Endothelial cell of umbilical vein (primary cell): Measurements from ENCODE around the gene FLRT1. TPM values are rescaled to one million over a fixed set of nuclear protein-coding genes. Genes with fewer than 3 reads are reported as not detected.

Source experiments
- BruUV-seq: library from RNA; stranded (reverse); fragments of 400-500 nt; replicated peaks from 2 replicates; lab custom pipeline; 2021; lab: Mats Ljungman, UMichigan
- CTCF ChIA-PET: fragments of 300-600, 350-600 bp; sonication (Branson Sonifier 250); formaldehyde crosslinking; loops from one replicate; lab custom pipeline; 2021; ENCODE audit warnings: antibody characterized with exemption, inconsistent platforms; lab: Charles Lee
- POLR2A ChIA-PET: fragments of 300-600, 350-600 bp; sonication (Branson Sonifier 250); formaldehyde crosslinking; loops from one replicate; lab custom pipeline; 2021; ENCODE audit warnings: antibody characterized with exemption, inconsistent platforms; lab: Charles Lee
- DNase-seq: peaks from one replicate; pipeline ENCODE4 v3.0.0-alpha.2; 2011; ENCODE audit warnings: low read depth, low spot score
- FAIRE-seq: peaks from 2 replicates; lab custom pipeline; 2011; peaks lifted over from hg19 to GRCh38; lab: Jason Lieb, UNC
- H2AFZ ChIP-seq: 2 replicates; pipeline ENCODE4 v1.6.0; 2012; ENCODE audit warnings: low read depth, low read length, control low read depth, inconsistent platforms
- H3K27ac ChIP-seq: 2 replicates; pipeline ENCODE4 v1.5.1; 2011; ENCODE audit warnings: low read depth, mild to moderate bottlenecking, control low read depth, low read length, moderate library complexity; ENCODE audit not compliant: insufficient read depth
- H3K27me3 ChIP-seq, 2 experiments: 2 replicates each; pipeline versions ENCODE4 v1.6.0 to v1.6.1; 2011; ENCODE audit warnings: low read length in 2 of 2, mixed read lengths in 1 of 2; ENCODE audit not compliant: control insufficient read depth in 2 of 2, insufficient read depth in 2 of 2
- H3K36me3 ChIP-seq, 2 experiments: 2 replicates in 1 of 2; 3 replicates in 1 of 2; pipeline ENCODE4 v1.5.1; 2011; ENCODE audit warnings: low read length in 2 of 2, mild to moderate bottlenecking in 1 of 2, moderate library complexity in 1 of 2; ENCODE audit not compliant: control insufficient read depth in 2 of 2, insufficient read depth in 2 of 2; ENCODE audit errors: extremely low read depth in 1 of 2
- H3K4me1 ChIP-seq: 3 replicates; pipeline ENCODE4 v1.5.1; 2011; ENCODE audit warnings: mild to moderate bottlenecking, low read length; ENCODE audit not compliant: control insufficient read depth, insufficient read depth; ENCODE audit errors: extremely low read depth
- H3K4me2 ChIP-seq: 2 replicates; pipeline ENCODE4 v1.6.1; 2011; ENCODE audit warnings: low read length, control low read depth, mixed read lengths; ENCODE audit not compliant: insufficient read depth
- H3K4me3 ChIP-seq, 3 experiments: fragments of 200-600 bp in 1 of 3; sonication (generic), shearing (Covaris generic) in 1 of 3; replicated peaks in 1 of 3; 2 replicates each; pipeline ENCODE4 v1.5.1; 2011 to 2016; ENCODE audit warnings: control low read depth in 3 of 3, low read length in 3 of 3, mild to moderate bottlenecking in 2 of 3, inconsistent platforms in 1 of 3, low read depth in 1 of 3, moderate library complexity in 1 of 3; ENCODE audit not compliant: insufficient read depth in 1 of 3
- H3K79me2 ChIP-seq: 2 replicates; pipeline ENCODE4 v1.6.0; 2012; ENCODE audit warnings: low read length, inconsistent platforms; ENCODE audit not compliant: control insufficient read depth, insufficient read depth
- H3K9ac ChIP-seq: replicated peaks from 2 replicates; pipeline ENCODE3; 2011; ENCODE audit warnings: low read length, control low read depth; ENCODE audit not compliant: insufficient read depth; ENCODE audit errors: extremely low read depth
- H3K9me1 ChIP-seq: replicated peaks from 3 replicates; pipeline ENCODE4 v1.6.0; 2011; ENCODE audit warnings: mild to moderate bottlenecking, low read length; ENCODE audit not compliant: control insufficient read depth, insufficient read depth; ENCODE audit errors: extremely low read depth
- H3K9me3 ChIP-seq: replicated peaks from 2 replicates; pipeline ENCODE4 v1.5.1; 2012; ENCODE audit warnings: low read length, inconsistent platforms; ENCODE audit not compliant: control insufficient read depth, insufficient read depth
- H4K20me1 ChIP-seq: replicated peaks from 2 replicates; pipeline ENCODE3; 2011; ENCODE audit warnings: mild to moderate bottlenecking, low read length; ENCODE audit not compliant: control insufficient read depth, insufficient read depth; ENCODE audit errors: extremely low read depth
- EZH2 ChIP-seq: IDR thresholded peaks from 2 replicates; pipeline ENCODE4 v1.6.1; 2012; ENCODE audit warnings: borderline replicate concordance, low read depth, mild to moderate bottlenecking, moderate library complexity, low read length, inconsistent platforms; ENCODE audit not compliant: severe bottlenecking
- dilution Hi-C: fragments of 300-500 bp; cut with MboI; formaldehyde crosslinking; loops from one replicate; pipeline ENCODE4 v1.15.0; 2019; ENCODE audit warnings: low sequenced_read_pairs; ENCODE audit not compliant: extremely low pct_ligation_motif_present
- intact Hi-C: fragments of 100-400 bp; cut with micrococcal nuclease; formaldehyde crosslinking; loops from one replicate; pipeline ENCODE4 v1.10.0; 2022
- polyA plus RNA-seq, 4 experiments: library from polyadenylated mRNA; depleted of rRNA in 3 of 4; stranded (reverse) in 3 of 4; unstranded in 1 of 4; fragments of >200 nt; gene quantifications; 2 replicates each; pipeline versions ENCODE4 v1.2.1 to v1.2.3, GENCODE V29; 2011 to 2012; ENCODE audit warnings: missing spikeins in 1 of 4
- total RNA-seq: library from RNA; stranded (reverse); gene quantifications from 2 replicates; pipeline ENCODE4 v1.2.3, GENCODE V29; 2021
- TF ChIP-seq, protein P1 (sequence below), 2 donors: IDR thresholded peaks; 1 replicate in 1 of 2; 2 replicates in 1 of 2; pipeline ENCODE4 v1.5.1; 2011; ENCODE audit warnings: low read length in 2 of 2, mild to moderate bottlenecking in 2 of 2, moderate library complexity in 2 of 2, control low read depth in 1 of 2, inconsistent platforms in 1 of 2, low read depth in 1 of 2; ENCODE audit not compliant: insufficient read depth in 1 of 2; ENCODE audit errors: extremely low read depth in 1 of 2

Gene FLRT1
- total and polyA plus RNA-seq, 2 donors (not counting 3 experiments of a cell fraction or from before 2014, with no cell fraction given): not detected

GRCh38 chr11:64035081-64035524 lies 628 bp upstream of the FLRT1 start:
- DNase-seq (no peak), FAIRE-seq (no peak)
- no TSS peak for BruUV-seq
- H2AFZ ChIP-seq: no peak overlapping the region
- ChIA-PET POLR2A (no interaction called here), CTCF (interaction anchor here (2.1 to 5.0 kb wide), 2 partner anchors 34 to 118 kb away, joined by 4 to 23 read pairs; no protein-coding TSS in a partner anchor)
- intact Hi-C loops (no loop called here), dilution Hi-C loops (no loop called here)
- H3K9me1 ChIP-seq: no peaks in the 10 kb centered on the region
- TF ChIP-seq, protein P1, sequence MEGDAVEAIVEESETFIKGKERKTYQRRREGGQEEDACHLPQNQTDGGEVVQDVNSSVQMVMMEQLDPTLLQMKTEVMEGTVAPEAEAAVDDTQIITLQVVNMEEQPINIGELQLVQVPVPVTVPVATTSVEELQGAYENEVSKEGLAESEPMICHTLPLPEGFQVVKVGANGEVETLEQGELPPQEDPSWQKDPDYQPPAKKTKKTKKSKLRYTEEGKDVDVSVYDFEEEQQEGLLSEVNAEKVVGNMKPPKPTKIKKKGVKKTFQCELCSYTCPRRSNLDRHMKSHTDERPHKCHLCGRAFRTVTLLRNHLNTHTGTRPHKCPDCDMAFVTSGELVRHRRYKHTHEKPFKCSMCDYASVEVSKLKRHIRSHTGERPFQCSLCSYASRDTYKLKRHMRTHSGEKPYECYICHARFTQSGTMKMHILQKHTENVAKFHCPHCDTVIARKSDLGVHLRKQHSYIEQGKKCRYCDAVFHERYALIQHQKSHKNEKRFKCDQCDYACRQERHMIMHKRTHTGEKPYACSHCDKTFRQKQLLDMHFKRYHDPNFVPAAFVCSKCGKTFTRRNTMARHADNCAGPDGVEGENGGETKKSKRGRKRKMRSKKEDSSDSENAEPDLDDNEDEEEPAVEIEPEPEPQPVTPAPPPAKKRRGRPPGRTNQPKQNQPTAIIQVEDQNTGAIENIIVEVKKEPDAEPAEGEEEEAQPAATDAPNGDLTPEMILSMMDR (IDR thresholded peaks at IDR 0.05; ENCODE audit: extremely low read depth in 1 of 2, insufficient read depth in 1 of 2, low read depth in 1 of 2, low read length in 2 of 2): no peak
- TF ChIP-seq EZH2: peak; percentile 75
- H4K20me1 ChIP-seq: no peaks in the 10 kb centered on the region
- no peaks in the 10 kb centered on the region for H3K36me3 ChIP-seq
- H3K4me2 ChIP-seq: no peak overlapping the region
- H3K9me3 ChIP-seq: no peaks in the 10 kb centered on the region
- no peak overlapping the region for H3K4me3 ChIP-seq
- H3K79me2 ChIP-seq: no peaks in the 10 kb centered on the region
- H3K27me3 ChIP-seq: peaks cover 27 to 37% of the 10 kb centered on the region in 2 experiments
- H3K4me1 ChIP-seq: no peaks in the 10 kb centered on the region
- H3K9ac ChIP-seq: no peak overlapping the region
- no peak overlapping the region for H3K27ac ChIP-seq
